BJ (cell line): ENCODE results near the gene KANK3. TPM values are rescaled to one million over a fixed set of nuclear protein-coding genes. Genes with fewer than 3 reads are reported as not detected.
A peak's percentile ranks its signal among the peaks of the same experiment; 100 is the strongest.

Experiments
- CTCF ChIA-PET: fragments of 350-600 bp; formaldehyde crosslinking; extraction: SDS; loops from one replicate; lab custom pipeline; 2021; ENCODE audit warnings: antibody characterized with exemption, inconsistent platforms; lab: Yijun Ruan, JAX
- POLR2A ChIA-PET: fragments of 300-600 bp; sonication (Branson Sonifier 250); formaldehyde crosslinking; extraction: SDS; loops from one replicate; lab custom pipeline; 2021; ENCODE audit warnings: antibody characterized with exemption; lab: Charles Lee
- DNase-seq: peaks from one replicate; pipeline ENCODE4 v3.0.0-alpha.2; 2011; ENCODE audit warnings: low read depth
- H3K27me3 ChIP-seq: 2 replicates; pipeline ENCODE4 v1.6.0; 2011; ENCODE audit warnings: low read length; ENCODE audit not compliant: control insufficient read depth, insufficient read depth
- H3K36me3 ChIP-seq: 2 replicates; pipeline ENCODE4 v1.5.1; 2011; ENCODE audit warnings: low read length; ENCODE audit not compliant: control insufficient read depth, insufficient read depth
- H3K4me3 ChIP-seq: 2 replicates; pipeline ENCODE4 v1.5.1; 2011; ENCODE audit warnings: low read depth, mild to moderate bottlenecking, control low read depth, low read length
- polyA plus RNA-seq: library from polyadenylated mRNA; depleted of rRNA; stranded (reverse); fragments of >200 nt; gene quantifications from 2 replicates; pipeline ENCODE4 v1.2.3, GENCODE V29; 2011
- TF ChIP-seq, protein P1 (sequence below): IDR thresholded peaks from 2 replicates; pipeline ENCODE4 v1.5.1; 2011; ENCODE audit warnings: low read depth, mild to moderate bottlenecking, control low read depth, inconsistent platforms, low read length, moderate library complexity; ENCODE audit not compliant: insufficient read depth

KANK3 gene
- polyA plus RNA-seq, 1 experiment, result 0.02 TPM

DNA sequence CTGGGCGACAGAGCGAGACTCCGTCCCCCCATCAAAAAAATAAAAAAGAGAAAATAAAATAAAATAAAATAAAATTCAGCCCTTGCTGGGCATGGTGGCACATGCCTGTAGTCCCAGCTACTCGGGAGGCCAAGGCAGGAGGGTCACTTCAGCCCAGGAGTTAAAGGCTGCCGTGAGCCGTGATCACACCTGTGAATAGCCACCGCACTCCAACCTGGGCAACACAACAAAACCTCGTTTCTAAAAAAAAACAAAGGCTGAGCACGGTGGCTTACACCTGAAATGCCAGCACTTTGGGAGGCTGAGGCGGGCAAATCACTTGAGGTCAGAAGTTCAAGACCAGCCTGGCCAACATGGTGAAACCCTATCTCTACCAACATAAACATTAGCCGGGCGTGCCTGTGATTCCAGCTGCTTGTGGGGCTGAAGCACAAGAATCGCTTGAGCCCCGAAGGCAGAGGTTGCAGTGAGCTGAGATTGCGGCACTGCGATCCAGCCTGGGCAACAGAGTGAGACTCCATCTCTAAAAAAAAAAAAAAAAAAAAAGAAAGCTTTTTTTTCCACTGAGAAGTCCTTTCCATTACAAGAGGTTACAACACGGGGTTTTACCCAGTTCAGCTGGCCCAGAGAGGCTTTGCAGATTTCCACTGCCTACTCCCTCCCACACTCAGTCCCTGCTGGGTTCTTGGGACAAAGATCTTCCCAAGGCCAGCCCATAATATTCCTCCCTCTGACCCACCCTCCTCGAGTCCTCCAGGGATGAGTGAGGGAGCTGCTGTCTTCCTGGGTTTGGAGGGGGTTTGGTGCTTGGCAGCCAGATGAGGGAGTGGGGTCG is 27.3 kb upstream of the KANK3 start:
- no peak for DNase-seq
- H3K36me3 ChIP-seq, result peaks cover 12% of the 10 kb centered on the region
- TF ChIP-seq, protein P1, sequence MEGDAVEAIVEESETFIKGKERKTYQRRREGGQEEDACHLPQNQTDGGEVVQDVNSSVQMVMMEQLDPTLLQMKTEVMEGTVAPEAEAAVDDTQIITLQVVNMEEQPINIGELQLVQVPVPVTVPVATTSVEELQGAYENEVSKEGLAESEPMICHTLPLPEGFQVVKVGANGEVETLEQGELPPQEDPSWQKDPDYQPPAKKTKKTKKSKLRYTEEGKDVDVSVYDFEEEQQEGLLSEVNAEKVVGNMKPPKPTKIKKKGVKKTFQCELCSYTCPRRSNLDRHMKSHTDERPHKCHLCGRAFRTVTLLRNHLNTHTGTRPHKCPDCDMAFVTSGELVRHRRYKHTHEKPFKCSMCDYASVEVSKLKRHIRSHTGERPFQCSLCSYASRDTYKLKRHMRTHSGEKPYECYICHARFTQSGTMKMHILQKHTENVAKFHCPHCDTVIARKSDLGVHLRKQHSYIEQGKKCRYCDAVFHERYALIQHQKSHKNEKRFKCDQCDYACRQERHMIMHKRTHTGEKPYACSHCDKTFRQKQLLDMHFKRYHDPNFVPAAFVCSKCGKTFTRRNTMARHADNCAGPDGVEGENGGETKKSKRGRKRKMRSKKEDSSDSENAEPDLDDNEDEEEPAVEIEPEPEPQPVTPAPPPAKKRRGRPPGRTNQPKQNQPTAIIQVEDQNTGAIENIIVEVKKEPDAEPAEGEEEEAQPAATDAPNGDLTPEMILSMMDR, result no peak
- H3K4me3 ChIP-seq, result no peak overlapping the region
- H3K27me3 ChIP-seq, result no peaks in the 10 kb centered on the region
- ChIA-PET CTCF (interaction anchor here (1.7 kb wide), 1 partner anchor 16 kb away, joined by 4 read pairs; no protein-coding TSS in a partner anchor), POLR2A (no interaction called here)

DNA sequence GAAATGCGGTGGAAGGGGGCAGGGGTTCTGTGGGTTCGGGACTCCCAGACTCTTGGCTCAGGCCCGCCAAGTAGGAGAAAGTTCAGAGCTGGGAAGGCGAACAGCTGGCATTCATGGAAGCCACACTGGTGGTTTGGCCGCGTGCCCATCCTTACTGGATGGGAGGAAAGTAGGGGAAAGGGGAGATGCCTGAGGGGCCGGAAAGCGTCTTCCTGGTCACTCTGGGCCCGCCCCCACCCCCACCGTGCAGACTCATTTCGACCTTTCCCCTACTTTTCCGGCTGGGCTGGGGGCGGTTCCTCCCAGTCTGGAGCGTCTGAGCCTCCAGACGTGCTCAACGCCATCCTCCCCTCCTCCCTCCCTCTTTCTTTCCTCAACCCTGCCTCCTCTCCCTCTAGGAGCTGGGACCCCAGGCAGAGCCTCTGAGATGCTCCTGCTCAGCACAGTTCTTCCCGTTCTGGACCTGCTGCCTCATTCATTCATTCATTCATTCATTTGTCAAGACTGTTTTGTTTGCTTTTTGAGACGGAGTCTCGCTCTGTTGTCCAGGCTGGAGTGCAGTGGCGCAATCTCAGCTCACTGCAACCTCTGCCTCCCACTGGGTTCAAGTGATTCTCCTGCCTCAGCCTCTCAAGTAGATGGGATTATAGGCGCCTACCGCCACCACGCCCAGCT is 24.4 kb upstream of the KANK3 start:
- ChIA-PET CTCF (interaction anchor here (0.9 to 2.1 kb wide), 3 partner anchors 12 to 46 kb away, joined by 3 to 14 read pairs (median 4); partner anchors contain the start of gene MARCHF2), POLR2A (interaction anchor here (0.8 to 0.9 kb wide), 2 partner anchors 23 to 77 kb away, joined by 3 to 5 read pairs; partner anchors contain the start of genes HNRNPM and RAB11B)
- DNase-seq, result peak; percentile 82
- peaks cover 3% of the 10 kb centered on the region for H3K36me3 ChIP-seq
- H3K4me3 ChIP-seq, result 0 out of 2 replicates have a peak overlapping the region, but pooled peaks have one; percentile 6
- TF ChIP-seq, protein P1, result no peak
- no peaks in the 10 kb centered on the region for H3K27me3 ChIP-seq

DNA sequence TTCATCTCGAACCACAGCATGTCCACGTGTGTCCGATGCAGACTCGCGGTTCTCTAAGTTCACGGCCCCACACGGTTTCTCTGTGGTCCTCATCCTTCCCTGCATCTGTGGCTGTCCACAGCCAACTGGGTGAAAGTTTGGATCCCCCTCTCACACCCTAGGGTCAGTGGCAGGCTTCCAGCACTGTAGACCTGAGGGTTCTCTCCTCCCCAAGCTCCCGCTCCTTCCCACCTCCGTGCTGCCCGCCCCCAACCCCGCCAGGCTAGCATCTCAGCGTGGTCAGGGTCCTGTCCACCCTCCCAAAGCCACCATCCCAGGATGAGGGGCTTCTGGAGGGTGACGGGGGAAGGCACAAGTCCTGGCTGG is 23.9 kb upstream of the KANK3 start:
- 0 out of 2 replicates have a peak overlapping the region, but pooled peaks have one; percentile 6 for H3K4me3 ChIP-seq

DNA sequence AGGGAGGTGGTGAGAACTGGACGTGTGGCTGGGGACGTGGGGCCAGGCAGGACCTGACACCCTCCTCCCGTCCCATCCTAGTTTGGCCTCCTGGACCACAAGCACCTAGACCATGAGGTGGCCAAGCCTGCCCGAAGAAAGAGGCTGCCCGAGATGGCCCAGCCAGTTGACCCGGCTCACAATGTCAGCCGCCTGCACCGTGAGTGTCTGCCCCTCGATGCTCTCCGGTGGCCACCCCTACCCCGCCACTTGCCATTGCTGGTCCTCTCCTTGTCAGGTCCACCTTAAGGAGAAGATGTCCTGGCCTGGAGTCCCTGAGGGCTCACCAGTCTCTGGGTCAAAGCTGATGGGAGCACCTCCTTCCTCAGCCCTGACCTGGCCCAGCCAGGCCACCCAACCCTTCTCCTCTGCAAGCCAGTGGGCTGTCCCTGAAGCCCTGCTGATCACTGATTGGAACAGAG is 23.1 kb upstream of the KANK3 start:
- peaks cover 3% of the 10 kb centered on the region for H3K36me3 ChIP-seq
- ChIA-PET POLR2A (no interaction called here), CTCF (interaction anchor here (1.4 to 2.1 kb wide), 2 partner anchors 12 to 31 kb away, joined by 6 to 14 read pairs; no protein-coding TSS in a partner anchor)
- H3K27me3 ChIP-seq, result no peaks in the 10 kb centered on the region
- no peak for DNase-seq
- H3K4me3 ChIP-seq, result no peak overlapping the region
- TF ChIP-seq, protein P1, result no peak

More for the DNA sequence above, 23.9 kb upstream of the KANK3 start:
- peaks cover 3% of the 10 kb centered on the region for H3K36me3 ChIP-seq
- H3K27me3 ChIP-seq, result no peaks in the 10 kb centered on the region
- ChIA-PET CTCF (interaction anchor here (0.9 to 2.1 kb wide), 3 partner anchors 12 to 46 kb away, joined by 3 to 14 read pairs (median 4); partner anchors contain the start of gene MARCHF2), POLR2A (interaction anchor here (0.9 kb wide), 1 partner anchor 78 kb away, joined by 3 read pairs; the partner anchor contains the start of gene HNRNPM)
- TF ChIP-seq, protein P1, result no peak
- DNase-seq, result no peak
